Stimulated activated CD8-positive, alpha-beta memory T cell treated with anti-CD3 and anti-CD28 coated beads, Interleukin-12 subunit alpha, Interleukin-12 subunit beta, amount 100 ng/mL, for 24 hours (primary cell): ENCODE results near the gene SESN3.
"Not testable (repeated sequence)": the region's sequence is repeated elsewhere in the genome, so short reads cannot be mapped to it uniquely, and the experiment has no call there.

Experiments
- DNase-seq: peaks from one replicate; pipeline ENCODE4 v3.0.0-alpha.2; 2020; ENCODE audit errors: extremely low read depth

The SESN3 gene

DNA sequence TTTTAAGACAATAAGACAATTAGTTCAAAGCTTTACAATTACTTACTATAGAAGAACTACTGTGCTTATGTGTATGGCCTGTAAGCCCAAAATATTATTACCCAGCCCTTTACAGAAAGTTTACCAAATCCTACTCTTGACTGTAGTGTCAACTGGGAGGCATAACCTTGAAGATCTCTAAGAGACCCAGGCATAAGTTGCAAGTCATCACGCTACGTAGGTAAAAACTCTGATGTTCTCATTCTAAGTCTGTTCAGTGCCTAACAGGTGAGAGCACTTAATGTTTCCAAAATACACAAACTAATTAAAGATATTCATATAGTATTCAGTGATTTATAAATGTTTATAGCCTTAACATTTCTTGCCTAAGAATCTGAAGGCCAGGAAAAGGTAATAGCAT lies 12.9 kb downstream of the SESN3 start:
- DNase-seq = no peak

DNA sequence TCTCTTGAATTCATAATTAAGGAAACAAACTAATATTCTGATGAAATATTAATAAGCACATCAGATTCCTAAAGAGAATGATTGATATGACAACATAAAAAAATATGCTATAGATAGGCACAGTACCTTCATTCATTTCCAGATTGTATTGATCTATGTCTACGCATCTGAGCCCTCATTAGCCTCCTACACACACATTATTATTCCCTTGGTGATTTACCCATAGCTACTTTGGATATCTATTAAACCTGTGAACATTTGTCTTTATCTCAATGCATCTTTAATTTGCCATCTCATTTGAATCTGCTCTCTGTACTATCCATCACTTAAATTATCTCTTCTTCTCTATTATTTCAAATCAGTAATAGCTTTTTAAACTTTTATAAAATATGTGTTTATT lies 18.4 kb downstream of the SESN3 start:
- no peak for DNase-seq

DNA sequence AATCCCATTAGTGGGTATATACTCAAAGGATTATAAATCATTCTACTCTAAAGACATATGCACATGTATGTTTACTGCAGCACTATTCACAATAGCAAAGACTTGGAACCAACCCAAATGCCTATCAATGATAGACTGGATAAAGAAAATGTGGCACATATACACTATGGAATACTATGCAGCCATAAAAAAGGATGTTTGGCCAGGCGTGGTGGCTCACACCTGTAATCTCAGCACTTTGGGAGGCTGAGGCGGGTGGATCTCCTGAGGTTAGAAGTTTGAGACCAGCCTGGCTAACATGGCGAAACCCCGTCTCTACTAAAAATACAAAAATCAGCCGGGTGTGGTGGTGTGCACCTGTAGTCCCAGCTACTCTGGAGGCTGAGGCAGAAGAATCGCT lies 21.5 kb downstream of the SESN3 start:
- not testable (repeated sequence) for DNase-seq

DNA sequence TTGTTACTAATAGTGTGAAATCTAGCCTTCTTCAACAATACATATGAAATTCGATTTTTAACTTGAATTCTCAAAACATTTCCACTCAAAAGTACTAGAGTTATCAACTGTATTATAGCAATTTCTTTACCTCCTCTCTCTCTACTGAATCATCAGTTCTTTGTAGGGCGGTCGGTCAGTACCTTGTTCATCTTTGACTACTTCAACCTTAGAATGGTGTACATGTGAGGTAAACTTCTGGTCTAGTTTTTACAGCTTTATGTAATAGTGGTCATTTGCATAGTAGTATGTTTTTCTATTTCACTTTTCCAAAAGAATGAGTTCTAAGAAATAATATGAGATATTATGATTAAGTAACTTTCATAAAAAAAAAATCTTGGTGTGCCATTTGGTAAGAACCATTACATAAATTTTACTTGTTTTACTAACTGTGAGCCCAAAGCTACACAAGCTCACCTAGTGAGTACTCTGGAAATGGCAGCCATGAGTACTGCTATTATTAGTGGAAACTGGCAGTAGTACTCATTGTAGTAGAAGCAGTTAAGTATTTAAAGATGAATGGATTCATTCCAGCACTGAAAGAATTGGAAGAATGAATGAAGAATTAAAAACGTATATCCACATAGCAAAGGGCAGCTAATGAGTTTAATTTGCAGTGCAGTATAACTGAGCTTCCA lies 30.1 kb downstream of the SESN3 start:
- no peak for DNase-seq

DNA sequence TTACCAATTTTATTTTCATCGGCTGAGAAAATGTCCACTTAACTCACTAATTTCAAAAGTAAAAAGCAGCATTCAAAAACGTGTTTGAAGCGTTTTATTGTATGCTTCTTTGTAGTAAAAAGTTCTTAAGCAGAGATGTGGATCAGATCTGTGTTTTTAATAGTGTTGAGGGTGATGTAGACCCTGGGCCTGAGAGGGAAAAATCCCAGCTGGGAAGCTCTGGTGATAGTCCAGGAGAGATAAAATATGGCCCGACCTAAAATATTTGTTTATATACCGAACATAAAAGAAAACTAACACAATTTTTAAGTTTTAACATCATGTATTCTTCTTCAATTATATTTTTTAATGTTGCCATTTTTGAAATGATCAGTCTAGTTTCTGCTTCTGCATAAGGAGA lies 35.2 kb downstream of the SESN3 start:
- no peak for DNase-seq

DNA sequence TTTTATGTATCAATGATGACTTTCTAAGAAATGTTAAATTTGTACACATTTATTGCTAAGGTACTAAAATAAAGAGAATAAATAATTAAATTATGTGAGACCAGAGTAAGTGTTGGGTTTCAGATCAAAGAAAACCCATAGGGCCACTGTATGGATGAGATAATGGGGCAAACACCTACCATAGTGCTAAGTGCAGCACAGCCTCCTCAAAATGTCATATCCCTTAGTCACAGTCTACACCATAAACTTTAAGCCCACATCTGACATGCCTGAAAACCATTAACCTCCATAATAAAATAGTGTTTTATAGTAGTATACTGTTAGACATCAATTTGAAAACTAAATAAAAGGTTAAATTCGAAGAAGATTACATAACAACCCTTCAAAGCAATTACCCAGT lies 37.5 kb downstream of the SESN3 start:
- no peak for DNase-seq

DNA sequence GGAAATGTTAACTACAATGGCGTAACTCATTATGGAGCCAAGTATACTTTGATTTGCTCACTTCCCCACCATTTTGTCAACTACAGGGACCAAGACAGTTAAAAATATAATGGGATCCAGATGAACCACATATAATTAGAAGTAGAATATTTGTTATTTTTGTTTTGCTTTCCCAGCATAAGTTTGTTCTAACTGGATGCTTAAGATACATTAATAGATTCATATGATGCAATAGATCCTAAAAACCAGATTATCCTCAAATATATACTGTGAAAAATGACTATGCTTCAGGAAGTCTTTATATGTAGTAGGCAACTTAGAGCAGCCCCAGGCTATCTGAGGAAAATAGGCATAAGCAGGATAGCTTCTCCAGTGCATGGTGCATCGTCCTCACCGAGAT lies 38.3 kb downstream of the SESN3 start:
- DNase-seq = no peak

DNA sequence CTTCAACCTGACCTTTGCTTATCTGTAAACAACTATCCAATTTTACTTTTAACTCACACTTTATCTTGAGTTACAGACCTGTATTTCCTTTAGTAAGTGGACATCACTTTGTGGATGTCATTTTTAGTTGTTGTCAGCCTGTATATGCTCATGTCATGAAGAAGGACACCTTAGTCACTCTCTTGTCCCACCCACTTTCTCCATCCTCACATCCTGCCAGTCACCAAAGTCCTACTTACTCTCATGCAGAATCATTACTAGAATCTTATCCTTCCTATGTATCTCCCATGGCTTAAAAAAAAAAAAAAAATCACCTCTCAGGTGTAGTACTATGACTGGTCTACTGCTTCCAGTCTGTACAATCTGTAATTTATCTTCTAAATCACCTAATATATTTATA lies 43.3 kb downstream of the SESN3 start:
- DNase-seq = no peak

DNA sequence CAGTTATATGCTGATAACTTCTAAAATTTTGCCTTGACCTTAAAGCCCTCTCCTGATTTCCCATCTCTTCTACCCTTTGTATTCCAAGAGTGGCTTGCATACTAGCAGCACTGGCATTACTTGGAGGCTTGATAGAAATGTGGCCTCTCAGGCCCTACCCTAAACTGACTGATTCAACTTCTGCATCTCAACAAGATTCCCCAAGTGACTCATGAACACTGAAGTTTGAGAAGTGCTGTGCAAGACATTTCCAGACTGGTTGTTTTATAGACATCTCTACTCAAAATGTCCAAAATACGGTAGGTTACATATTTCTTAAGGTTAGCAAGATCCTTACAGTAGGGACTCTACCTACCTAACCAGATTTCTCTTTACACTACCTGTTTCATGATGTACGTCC lies 48.6 kb downstream of the SESN3 start:
- no peak for DNase-seq

DNA sequence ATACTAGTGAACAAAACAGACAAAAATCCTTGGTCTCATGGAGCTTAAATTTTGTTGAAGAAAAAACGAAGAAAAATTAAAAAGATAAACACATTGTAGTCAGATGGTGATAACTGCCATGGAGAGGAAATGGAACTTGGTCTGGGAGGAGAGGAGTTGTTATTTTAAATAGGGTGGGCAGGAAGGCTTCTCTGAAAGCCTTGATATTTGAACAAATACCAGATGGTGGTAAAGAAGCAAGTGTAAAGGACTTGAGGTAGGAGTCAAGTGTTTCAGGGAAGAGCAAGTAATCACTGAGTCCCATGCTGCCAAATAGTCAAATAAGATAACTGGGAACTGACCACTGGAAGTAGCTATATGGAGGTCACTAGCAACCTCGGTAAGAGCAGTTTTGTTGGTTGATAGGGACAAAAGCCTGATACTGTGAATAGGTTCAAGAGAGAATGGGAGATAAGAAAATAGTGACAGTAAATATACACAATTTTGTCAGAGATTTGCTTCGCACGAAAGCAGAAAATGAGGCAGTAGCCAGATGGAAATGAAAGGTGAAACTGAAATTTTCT lies 55.1 kb downstream of the SESN3 start:
- no peak for DNase-seq

DNA sequence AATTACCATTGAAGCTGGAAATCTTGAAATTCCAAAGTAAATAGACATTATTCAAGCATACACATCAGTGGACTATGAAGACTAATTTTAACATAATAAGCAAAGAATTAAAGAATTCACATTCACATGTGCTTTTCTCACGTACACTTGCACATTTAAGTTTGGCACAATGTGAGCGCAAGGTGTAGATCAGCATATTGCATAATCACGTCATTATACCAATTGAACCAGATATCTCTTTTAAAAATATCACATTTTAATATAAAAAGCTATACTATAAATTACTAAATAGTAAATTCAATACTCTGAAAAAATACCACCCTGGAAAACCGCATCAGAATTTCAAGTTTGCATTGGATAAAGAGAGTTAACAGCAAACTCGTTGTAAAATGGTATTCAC lies 60.7 kb downstream of the SESN3 start:
- no peak for DNase-seq

DNA sequence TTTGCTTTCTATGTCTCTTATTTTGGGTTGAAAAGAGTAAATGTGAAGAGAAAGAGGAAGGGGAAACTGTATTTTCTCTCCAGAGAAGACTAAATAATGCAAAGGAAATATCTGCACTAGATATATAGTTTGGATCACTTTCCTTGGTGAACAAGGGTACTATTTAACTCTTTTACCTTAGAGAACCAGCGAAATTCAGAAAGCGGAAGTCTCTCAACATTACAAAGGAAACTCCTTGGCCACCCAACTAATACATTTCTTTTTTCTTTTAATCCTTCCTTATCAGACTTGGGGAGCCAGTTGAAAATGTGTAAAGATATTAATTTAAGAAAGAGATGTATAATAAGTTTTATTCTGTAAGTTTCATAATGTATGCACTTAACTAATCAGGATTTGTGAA lies 64.2 kb downstream of the SESN3 start:
- DNase-seq = no peak

DNA sequence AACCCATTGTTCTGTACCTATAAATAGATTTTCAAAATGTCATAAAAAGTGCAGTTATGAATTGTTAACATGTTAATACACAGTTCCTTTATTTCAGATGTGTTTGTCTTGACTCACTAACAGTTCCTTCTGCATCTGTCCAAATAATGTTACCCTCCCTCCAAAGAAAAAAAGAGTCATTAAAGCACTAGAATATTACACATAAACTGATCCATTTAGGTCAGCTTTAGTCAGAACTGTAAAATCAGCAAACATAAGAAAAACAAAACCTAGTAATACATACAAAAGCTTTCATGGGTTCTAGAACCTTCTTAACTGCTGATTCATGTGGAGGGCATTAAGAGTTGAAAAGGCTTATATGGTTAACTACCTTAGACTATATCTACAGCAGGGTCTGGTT lies 65.4 kb downstream of the SESN3 start:
- DNase-seq = no peak

DNA sequence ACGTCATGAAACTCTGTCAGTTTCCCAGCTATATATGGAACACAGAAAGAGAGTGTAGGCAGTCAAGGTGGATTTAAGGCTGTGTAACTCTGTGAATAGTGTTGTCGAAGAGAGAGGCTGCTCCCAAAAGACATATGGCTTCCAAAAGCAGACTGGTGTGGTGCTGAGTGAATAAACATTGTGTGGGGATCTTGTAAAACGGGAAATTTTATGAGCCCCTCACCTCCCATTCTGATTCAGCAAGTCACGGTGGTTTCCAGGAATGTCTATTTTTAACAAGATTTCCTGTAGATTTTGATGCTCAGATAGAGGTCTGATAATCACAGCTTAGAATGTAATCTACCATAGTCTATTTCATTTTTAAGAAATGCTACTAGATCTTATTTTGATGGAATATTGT lies 67.9 kb downstream of the SESN3 start:
- no peak for DNase-seq

DNA sequence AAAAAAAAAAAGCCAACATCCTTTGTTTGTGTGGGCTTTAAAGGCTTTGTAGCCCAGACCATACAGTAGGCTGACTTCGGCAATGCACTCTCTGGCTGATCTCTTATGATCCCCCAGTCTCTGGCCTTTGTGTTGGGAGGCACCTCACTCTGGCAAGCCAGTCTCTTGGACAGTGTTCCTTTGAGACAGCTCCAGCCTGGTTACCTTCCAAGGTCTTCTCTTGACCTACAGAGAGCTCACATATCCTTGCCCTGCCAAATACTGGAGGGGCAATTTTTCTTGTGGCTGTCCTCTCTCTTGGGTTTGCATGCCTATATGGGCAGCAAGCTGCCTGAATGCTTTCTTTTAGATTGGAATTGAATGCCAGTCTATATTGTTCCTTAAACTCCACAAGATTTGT lies 69.8 kb downstream of the SESN3 start:
- no peak for DNase-seq

DNA sequence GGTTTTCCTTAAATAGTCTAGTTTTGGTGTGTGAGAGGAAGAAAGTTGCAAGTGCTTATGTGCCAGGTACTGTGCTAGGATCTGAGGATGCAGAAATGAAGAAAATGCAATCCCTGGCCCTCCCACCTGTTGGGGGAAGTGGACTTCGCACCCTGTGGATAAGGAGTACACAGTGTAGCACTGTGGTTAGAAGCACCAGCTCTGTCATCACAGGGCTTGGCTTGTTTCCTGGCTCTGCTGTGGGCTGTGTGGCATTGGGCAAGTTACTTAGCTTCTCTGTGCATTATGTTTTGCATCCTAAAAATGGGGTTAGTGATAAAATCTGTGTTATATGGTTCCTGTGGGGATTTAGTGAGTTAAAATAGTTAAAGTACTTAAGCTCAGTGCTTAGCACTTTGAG lies 73.2 kb downstream of the SESN3 start:
- no peak for DNase-seq

DNA sequence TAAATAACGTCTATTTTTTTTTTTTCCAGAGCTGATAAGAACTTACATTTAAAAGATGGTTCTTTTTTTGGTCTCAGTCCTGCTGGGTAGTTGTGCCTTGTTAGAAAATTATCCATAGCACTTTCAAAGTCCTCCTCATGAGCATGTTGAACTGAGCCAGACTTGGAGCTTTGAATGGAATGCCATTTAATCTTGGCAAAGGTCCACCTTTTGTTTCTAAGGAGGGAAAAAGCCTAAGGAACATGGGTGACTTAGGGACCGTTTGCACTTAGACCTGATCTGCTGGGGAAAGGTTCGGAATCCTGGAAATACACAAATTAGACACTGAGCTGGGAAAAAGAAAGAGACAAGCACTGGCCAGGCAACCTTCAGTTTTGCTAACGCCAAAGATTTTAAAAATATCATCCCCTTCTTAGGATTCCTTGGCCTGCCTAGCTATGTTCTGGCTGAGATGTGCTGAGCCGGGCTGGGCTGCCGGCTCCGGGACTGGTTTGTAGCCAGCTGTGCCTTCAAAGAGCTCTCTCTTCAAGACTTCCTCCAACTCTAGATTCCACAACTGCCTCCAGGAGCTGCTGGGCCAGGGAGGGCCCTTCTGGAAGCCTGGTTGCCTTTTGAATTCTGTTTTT lies 74.0 kb downstream of the SESN3 start:
- DNase-seq = no peak

DNA sequence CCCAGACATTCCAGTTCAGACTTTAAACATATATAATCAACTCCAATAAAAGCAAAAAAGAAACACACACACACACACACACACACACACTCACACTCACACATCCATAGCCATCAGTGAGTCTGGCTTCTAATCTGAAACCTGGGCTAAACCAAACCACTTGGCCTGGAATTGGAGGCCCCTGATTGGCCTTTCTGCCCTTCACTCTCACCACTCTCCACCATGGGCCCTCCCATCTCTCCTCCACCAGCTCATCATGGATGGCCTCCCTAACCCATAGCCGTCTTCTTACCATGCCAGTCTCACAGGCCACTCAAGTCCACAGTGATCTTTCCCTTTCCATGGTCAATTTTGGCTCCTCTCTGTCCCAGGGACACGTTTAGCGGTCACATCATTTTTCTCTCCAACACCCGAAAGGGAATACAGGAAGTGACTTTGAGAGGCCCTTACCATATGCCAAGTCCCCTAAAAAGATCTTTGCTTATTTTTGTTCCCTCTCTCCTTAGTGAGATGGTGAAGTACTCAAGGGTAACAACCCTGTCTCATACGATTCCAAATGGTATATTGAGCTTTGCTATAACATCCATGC lies 74.8 kb downstream of the SESN3 start:
- no peak for DNase-seq

DNA sequence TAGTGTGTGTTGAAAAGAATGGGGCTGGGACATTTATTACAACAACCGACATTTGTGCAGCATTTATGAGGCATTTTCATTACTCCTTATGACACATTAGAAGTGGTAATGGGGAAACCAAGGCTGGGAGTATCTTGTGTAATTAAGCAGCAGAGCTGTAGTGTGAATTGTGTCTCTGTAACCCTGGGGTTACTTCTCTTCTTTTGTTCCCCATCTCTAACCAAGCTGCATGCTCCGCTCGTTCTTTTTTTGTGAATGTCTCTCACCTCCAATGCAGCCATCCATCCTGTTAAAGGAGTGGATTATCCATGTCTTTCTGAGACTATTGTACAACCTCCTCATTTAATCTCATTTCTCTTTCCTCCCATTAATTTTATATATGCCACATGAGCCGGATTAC lies 75.6 kb downstream of the SESN3 start:
- DNase-seq = no peak

DNA sequence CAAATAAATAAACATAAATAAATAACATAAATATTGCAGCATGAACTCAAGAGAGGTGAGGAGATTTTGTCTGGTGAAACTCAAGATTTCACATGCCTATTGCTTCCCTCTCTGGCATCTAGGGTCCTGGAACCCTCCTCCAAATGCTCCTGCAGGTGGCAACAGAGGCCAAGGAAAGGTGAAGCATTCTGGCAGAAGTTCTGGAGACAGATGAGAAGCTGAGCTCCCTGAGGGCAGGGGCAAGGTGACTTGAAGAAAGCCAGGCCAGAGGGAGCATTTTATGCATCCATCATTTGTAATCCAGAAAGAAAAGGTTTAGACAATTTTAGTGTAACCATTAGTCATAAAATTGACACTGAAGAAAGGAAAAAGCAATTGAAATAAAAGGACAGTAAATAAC lies 76.5 kb downstream of the SESN3 start:
- no peak for DNase-seq

DNA sequence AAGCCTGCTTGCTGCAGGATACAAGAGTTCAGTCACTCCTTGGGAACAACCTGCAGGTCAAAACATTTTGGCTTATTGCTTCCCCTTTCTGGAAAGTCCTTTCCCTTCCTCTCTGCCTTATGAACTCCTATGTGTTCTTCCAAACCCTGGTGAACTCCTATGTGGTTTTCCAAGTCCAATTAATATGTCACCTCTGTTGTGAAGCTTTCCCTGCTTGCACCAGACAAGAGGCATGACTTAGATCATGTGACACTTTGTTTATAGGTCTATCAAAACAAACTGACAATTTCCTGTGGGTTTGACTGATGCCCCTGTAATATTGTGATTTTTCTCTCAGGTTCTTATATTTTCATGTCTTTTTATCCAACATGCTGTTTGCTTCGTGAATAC lies 77.2 kb downstream of the SESN3 start:
- no peak for DNase-seq

DNA sequence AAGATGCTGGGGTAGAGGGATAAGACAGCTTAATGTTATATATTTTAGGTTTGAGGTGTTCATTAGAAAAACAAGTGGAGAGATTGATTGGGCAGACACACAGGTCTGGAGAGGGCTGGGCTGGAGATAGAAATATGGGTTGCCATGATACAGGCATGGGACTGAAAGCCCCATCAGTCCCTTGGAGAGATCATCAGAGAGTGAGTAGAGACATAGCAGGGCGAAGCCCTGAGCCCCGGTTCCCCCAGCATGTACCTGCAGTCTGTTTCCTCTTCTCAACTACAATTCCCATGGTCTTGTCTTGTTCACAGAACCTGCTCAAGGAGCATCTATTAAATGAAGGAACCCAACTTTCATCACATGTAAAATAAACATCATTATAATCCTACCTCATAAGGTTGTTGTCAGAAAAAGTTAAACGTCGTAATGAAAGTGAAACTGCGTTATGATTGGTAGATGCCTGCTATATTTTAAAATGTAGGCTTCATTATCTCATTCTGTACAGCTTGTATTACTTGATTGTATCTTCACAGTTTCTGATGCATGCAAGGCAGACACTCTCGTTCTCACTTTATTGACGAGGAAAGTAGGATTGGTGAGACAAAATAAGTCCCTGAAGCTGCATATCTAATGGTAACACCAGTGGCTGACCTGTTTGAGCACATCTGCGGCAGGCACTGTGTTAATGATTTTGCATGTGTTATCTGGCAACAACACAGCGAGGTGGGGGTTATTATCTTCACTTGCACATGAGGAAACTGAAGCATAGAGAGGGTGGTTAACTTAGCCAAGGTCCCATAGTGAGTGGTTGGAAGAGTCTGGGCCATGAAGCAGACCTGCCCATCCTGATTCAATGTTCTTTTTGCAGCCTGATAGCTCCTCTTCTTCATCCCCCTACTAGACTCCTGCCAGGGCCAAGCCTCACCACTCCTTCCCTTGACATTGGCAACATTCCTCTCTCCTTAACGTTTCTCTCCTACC lies 77.8 kb downstream of the SESN3 start:
- no peak for DNase-seq
